ENCODE results near the gene MR1.
A peak's percentile ranks its signal among the peaks of the same experiment; 100 is the strongest.
"Not testable (repeated sequence)": the region's sequence is repeated elsewhere in the genome, so short reads cannot be mapped to it uniquely, and the experiment has no call there.

MR1 gene

DNA sequence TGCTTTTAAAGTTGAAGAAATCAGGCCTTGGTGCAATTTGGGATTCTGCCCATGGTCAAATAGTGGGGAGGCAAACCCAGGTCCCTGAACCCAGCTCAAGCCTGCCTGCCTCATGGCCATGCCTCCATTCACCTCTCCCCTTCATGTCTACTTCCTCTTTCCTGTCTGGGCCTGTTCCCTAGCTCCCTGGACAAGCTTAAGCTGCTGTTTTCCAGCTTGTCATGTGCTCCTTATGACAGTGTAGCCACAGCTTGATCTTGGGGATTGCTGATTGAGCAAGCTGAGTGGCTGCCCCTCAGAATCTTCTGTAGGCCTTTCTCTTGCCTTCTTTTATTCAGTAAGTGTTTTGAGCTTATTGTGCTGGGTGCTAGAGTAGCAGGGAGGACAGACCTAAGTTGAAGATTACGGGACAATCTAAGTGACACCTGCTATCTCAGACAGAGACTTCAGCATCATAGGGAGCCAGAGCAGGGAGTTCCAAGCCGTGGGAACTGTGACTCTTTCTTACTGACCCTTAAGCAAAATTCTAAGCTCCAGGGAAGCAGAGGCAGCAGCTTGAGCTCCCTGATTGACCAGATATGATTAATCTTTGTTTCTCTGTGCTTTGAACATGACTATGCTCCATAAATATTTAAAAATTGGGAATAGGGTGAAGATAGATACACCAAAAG lies 520 bp upstream of the MR1 start:
- H3K4me2 ChIP-seq, result peak overlapping the region; percentile 85
- H3K27me3 ChIP-seq (ENCODE audit: insufficient read depth, low read depth), result no peaks in the 10 kb centered on the region
- H3K36me3 ChIP-seq (ENCODE audit: insufficient read depth), result no peaks in the 10 kb centered on the region
- no peaks in the 10 kb centered on the region for H4K20me1 ChIP-seq (ENCODE audit: insufficient read depth)
- TF ChIP-seq, protein P1, sequence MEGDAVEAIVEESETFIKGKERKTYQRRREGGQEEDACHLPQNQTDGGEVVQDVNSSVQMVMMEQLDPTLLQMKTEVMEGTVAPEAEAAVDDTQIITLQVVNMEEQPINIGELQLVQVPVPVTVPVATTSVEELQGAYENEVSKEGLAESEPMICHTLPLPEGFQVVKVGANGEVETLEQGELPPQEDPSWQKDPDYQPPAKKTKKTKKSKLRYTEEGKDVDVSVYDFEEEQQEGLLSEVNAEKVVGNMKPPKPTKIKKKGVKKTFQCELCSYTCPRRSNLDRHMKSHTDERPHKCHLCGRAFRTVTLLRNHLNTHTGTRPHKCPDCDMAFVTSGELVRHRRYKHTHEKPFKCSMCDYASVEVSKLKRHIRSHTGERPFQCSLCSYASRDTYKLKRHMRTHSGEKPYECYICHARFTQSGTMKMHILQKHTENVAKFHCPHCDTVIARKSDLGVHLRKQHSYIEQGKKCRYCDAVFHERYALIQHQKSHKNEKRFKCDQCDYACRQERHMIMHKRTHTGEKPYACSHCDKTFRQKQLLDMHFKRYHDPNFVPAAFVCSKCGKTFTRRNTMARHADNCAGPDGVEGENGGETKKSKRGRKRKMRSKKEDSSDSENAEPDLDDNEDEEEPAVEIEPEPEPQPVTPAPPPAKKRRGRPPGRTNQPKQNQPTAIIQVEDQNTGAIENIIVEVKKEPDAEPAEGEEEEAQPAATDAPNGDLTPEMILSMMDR (conservative IDR thresholded peaks at IDR 0.05; ENCODE audit: low read depth, low read length), result no peak
- H3K79me2 ChIP-seq (ENCODE audit: insufficient read depth, low read depth), result 0 out of 2 replicates have a peak, but pooled peaks cover 6% of the 10 kb centered on the region
- H2AFZ ChIP-seq (ENCODE audit: low read depth), result peak overlapping the region; percentile 95
- H3K9ac ChIP-seq, result peak overlapping the region; percentile 65
- peaks cover 19% of the 10 kb centered on the region for H3K4me1 ChIP-seq (ENCODE audit: low read depth, poor library complexity, severe bottlenecking)
- H3K4me3 ChIP-seq (IDR thresholded peaks at IDR 0.05; ENCODE audit: insufficient read depth, low read depth, low read length), result peak overlapping the region; percentile 74
- peak overlapping the region; percentile 81 for H3K27ac ChIP-seq

DNA sequence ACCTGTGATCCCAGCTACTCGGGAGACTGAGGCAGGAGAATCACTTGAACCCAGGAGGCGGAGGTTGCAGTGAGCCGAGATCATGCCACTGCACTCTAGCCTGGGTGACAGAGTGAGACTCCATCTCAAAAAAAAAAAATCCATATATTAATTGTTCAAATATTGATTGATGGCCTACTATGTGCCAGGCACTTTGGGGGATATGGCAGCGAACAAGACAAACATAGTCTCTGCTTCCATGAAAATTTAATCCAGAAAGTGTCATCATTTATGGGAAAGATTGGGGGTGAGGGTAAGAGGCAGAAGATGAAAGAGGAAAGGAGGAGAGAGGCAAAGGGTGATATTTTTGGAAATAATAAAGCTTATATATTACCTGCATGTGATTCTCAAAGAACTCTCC lies 1.4 kb downstream of the MR1 start:
- H3K4me2 ChIP-seq; H3K79me2 ChIP-seq (ENCODE audit: insufficient read depth, low read depth); H3K9ac ChIP-seq; H3K27ac ChIP-seq; H3K27me3 ChIP-seq (ENCODE audit: insufficient read depth, low read depth); H2AFZ ChIP-seq (ENCODE audit: low read depth); H4K20me1 ChIP-seq (ENCODE audit: insufficient read depth); H3K36me3 ChIP-seq (ENCODE audit: insufficient read depth): not testable (repeated sequence)
- Histone ChIP-seq H3K4me3 (IDR thresholded peaks at IDR 0.05; ENCODE audit: insufficient read depth, low read depth, low read length) (peak overlapping the region; percentile 14), H3K4me1 (ENCODE audit: low read depth, poor library complexity, severe bottlenecking) (peaks cover 19% of the 10 kb centered on the region)

DNA sequence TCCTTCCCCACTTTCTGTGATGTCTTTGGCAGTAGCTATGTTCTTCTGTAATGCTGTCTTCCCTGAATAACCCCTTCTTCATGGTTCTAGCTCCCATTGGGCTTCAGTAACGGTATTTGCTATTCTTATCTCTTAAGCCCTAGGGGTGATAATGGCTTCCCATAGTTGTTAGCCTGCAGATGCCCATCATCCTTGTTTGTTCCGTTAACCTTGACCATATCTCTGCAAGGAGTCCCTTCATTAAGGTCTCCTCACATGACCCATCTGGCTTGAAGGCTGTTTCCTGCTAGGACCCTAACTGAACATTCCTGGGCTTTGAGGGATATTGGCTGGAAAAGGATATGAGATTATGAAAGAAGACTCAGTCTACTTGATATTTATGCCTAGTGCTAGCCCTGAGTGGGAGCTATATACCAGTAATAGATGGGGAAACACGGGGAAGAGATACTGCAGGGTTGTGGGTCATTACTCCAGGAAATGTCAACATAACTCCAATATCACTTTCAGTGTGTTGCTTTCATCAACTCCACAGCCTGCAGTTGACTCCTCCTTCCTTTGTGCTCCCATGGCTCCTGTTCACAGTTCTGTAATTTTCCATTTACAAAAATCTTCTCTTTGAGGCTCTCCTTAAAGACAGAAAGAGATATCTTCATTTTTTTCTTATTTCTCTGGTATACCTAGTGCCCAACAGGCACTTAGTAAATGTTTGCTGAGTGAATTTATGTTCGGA lies 2.5 kb downstream of the MR1 start:
- no peaks in the 10 kb centered on the region for H3K27me3 ChIP-seq (ENCODE audit: insufficient read depth, low read depth)
- peaks cover 19% of the 10 kb centered on the region for H3K4me1 ChIP-seq (ENCODE audit: low read depth, poor library complexity, severe bottlenecking)
- no peak overlapping the region for H2AFZ ChIP-seq (ENCODE audit: low read depth)
- no peak overlapping the region for H3K9ac ChIP-seq
- no peaks in the 10 kb centered on the region for H3K36me3 ChIP-seq (ENCODE audit: insufficient read depth)
- no peak overlapping the region for H3K4me2 ChIP-seq
- no peak overlapping the region for H3K4me3 ChIP-seq (IDR thresholded peaks at IDR 0.05; ENCODE audit: insufficient read depth, low read depth, low read length)
- TF ChIP-seq, protein P1 (conservative IDR thresholded peaks at IDR 0.05; ENCODE audit: low read depth, low read length), result no peak
- 0 out of 2 replicates have a peak, but pooled peaks cover 6% of the 10 kb centered on the region for H3K79me2 ChIP-seq (ENCODE audit: insufficient read depth, low read depth)
- H3K27ac ChIP-seq, result no peak overlapping the region
- no peaks in the 10 kb centered on the region for H4K20me1 ChIP-seq (ENCODE audit: insufficient read depth)

DNA sequence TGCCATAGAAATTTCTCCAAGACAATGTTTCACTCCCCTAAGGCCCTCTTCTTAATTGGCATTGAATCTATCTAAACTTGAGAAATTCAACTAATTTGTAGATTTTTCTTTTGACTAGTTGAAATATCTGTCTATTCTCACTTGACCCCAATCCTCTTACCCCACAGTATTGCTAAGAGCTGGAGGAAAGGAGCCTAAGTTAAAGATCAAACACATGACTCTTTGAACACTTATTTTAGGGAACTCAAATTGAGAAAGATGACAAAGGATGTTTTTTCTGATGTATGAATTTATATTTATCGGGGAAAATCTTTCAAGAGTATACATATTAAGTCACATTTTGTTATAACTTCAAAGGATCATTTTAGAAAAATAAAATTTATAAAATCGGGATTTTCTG lies 3.6 kb downstream of the MR1 start:
- H3K4me3 ChIP-seq (IDR thresholded peaks at IDR 0.05; ENCODE audit: insufficient read depth, low read depth, low read length), result no peak overlapping the region
- H3K9ac ChIP-seq, result no peak overlapping the region
- H3K79me2 ChIP-seq (ENCODE audit: insufficient read depth, low read depth), result 0 out of 2 replicates have a peak, but pooled peaks cover 6% of the 10 kb centered on the region
- H3K27ac ChIP-seq, result no peak overlapping the region
- H3K27me3 ChIP-seq (ENCODE audit: insufficient read depth, low read depth), result no peaks in the 10 kb centered on the region
- H3K4me2 ChIP-seq, result no peak overlapping the region
- TF ChIP-seq, protein P1 (conservative IDR thresholded peaks at IDR 0.05; ENCODE audit: low read depth, low read length), result no peak
- peaks cover 19% of the 10 kb centered on the region for H3K4me1 ChIP-seq (ENCODE audit: low read depth, poor library complexity, severe bottlenecking)
- H4K20me1 ChIP-seq (ENCODE audit: insufficient read depth), result no peaks in the 10 kb centered on the region
- H2AFZ ChIP-seq (ENCODE audit: low read depth), result no peak overlapping the region
- H3K36me3 ChIP-seq (ENCODE audit: insufficient read depth), result no peaks in the 10 kb centered on the region
